Right kidney (tissue), 1 donor: Measurements from ENCODE around the gene SHMT2.

Experiments used
- DNase-seq: peaks from one replicate; pipeline ENCODE4 v3.0.0-alpha.2; 2016

SHMT2 gene

GRCh38 chr12:57224973-57225679 lies 4.4 kb upstream of the SHMT2 start:
- peak; percentile 54 for DNase-seq

- DNase-seq: peak; percentile 46
Observed at GRCh38 chr12:57225680-57226210, 3.8 kb upstream of the SHMT2 start.

- DNase-seq: no peak
Observed at GRCh38 chr12:57226588-57227314, 2.8 kb upstream of the SHMT2 start.

GRCh38 chr12:57227315-57228115 lies 2.0 kb upstream of the SHMT2 start:
- no peak for DNase-seq

- no peak for DNase-seq
Observed at GRCh38 chr12:57229046-57229633, 371 bp upstream of the SHMT2 start.

GRCh38 chr12:57230381-57231155 lies 1.1 kb downstream of the SHMT2 start:
- DNase-seq: no peak

GRCh38 chr12:57231276-57232021 lies 1.9 kb downstream of the SHMT2 start:
- DNase-seq: no peak

- no peak for DNase-seq
Observed at GRCh38 chr12:57232156-57232756, 2.7 kb downstream of the SHMT2 start.

GRCh38 chr12:57233357-57234232 lies 4.1 kb downstream of the SHMT2 start:
- DNase-seq: no peak

- no peak for DNase-seq
Observed at GRCh38 chr12:57234233-57234570, 4.7 kb downstream of the SHMT2 start.

GRCh38 chr12:57234571-57235016 lies 5.1 kb downstream of the SHMT2 start:
- DNase-seq: no peak

GRCh38 chr12:57235017-57235727 lies 5.7 kb downstream of the SHMT2 start:
- peak; percentile 65 for DNase-seq

GRCh38 chr12:57235728-57236131 lies 6.2 kb downstream of the SHMT2 start:
- DNase-seq: no peak

- no peak for DNase-seq
Observed at GRCh38 chr12:57236201-57236924, 6.9 kb downstream of the SHMT2 start.

GRCh38 chr12:57236925-57237595 lies 7.5 kb downstream of the SHMT2 start:
- no peak for DNase-seq

GRCh38 chr12:57237596-57237931 lies 8.1 kb downstream of the SHMT2 start:
- no peak for DNase-seq
